GM18907 (cell line): ENCODE measurements around the gene PABPC1L2A.
"Not testable (repeated sequence)": the region's sequence is repeated elsewhere in the genome, so short reads cannot be mapped to it uniquely, and the experiment has no call there.

Source experiments
- ATAC-seq: cut with Tn5 transposase; IDR thresholded peaks from one replicate; pipeline ENCODE4 v1.9.1; 2021; ENCODE audit warnings: mild to moderate bottlenecking, moderate library complexity; ENCODE audit not compliant: unreplicated experiment

The PABPC1L2A gene

GRCh38 chrX:73079024-73079562, at the start of gene PABPC1L2A:
TSS of gene PABPC1L2A (minus strand) at chrX:73079512. CDS start at chrX:73079386, 126 bp downstream.
- ATAC-seq: not testable (repeated sequence)

- ATAC-seq: no peak
These were observed 48.5 kb upstream of the PABPC1L2A start for GRCh38 chrX:73127700-73128241.

GRCh38 chrX:73126240-73126639, 46.9 kb upstream of the PABPC1L2A start:
- ATAC-seq: no peak

DNA sequence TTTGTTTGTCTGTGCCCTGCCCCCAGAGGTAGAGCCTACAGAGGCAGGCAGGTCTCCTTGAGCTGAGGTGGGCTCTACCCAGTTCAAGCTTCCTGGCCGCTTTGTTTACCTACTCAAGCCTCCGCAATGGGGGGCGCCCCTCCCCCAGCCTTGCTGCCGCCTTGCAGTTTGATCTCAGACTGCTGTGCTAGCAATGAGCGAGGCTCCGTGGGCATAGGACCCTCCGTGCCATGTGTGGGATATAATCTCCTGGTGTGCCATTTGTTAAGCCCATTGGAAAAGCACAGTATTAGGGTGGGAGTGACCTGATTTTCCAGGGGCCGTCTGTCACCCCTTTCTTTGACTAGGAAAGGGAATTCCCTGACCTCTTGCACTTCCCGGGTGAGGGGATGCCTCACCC, 20.2 kb upstream of the PABPC1L2A start:
- not testable (repeated sequence) for ATAC-seq

DNA sequence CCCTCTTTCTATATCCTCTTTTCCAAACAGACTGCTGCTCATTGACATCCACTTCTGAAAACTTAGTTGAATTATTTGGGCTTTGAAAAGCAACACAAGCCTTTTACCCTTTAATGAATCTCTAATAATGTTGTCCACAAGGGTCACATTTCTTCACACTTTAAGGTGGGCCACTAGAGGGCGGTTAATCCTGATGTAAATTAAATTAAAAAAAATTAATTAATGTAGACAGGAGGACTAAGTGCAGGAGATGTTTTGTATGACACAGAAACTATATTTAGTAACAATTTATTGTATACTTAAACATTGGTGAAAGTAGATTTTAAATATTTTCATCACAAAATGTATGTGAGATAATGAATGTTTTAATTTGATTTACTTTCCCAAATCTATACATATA, 7.5 kb upstream of the PABPC1L2A start:
- not testable (repeated sequence) for ATAC-seq

DNA sequence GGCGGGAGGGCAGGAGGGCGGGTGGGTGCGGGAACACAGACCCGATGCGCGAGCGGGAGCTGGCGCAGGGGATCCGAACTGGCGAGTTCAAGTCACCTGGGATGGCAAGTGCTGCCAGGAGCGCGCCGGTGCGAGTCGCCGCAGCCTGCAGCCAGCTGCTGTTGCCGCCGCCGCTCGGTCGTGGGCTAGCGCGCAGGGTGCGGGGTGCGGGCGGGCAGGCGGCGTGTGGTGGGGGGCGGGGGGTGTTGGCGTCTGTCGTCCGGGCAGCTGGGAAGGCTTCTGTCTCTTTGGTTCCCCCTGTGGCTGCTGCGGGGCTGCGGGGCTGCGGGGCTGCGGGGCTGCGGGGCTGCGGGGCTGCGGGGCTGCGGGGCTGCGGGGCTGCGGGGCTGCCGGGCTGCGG, 572 bp upstream of the PABPC1L2A start:
- ATAC-seq: not testable (repeated sequence)

DNA sequence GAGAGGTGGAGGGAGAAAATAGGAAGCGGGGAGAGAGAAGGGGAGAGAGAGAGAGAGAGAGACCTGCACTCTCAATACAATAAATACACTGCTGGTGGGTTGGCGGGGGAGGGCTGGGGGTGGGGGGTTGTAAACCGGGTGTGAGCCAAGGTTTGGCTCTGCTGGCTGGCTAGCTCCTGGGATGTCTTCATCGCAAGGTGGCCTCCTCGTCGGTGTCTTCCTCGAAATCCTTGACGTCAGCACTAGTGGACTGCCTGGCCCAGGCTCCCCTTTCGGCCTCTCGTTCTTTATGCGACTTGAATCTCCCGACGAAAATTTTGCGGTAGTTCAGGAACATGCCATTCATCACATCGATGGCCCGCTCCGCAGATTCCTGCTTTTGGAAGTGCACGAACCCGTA, 715 bp downstream of the PABPC1L2A start:
- not testable (repeated sequence) for ATAC-seq

GRCh38 chrX:73076838-73077237, 2.5 kb downstream of the PABPC1L2A start:
- no peak for ATAC-seq

DNA sequence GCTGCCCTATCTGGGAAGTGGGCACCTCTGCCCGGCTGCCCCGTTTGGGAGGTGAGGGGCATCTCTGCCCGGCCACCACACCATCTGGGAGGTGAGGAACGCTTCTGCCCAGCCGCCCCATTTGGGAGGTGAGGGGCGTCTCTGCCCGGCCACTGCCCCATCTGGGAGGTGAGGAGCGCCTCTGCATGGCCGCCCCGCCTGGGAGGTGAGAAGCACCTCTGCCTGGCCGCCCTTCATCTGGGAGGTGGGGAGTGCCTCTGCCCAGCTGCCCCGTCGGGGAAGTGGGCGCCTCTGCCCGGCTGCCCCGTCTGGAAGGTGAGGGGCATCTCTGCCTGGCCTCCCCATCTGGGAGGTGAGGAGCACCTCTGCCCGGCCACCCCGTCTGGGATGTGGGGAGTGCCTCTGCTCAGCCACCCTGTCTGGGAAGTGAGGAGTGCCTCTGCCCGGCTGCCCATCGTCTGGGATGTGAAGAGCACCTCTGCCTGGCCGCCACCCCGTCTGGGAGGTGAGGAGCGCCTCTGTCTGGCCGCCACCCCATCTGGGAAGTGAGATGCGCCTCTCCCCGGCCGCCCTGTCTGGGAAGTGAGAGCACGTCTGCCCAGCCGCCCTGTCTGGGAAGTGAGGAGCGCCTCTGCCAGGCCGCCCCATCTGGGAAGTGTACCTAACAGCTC, 9.8 kb downstream of the PABPC1L2A start:
- ATAC-seq: no peak

DNA sequence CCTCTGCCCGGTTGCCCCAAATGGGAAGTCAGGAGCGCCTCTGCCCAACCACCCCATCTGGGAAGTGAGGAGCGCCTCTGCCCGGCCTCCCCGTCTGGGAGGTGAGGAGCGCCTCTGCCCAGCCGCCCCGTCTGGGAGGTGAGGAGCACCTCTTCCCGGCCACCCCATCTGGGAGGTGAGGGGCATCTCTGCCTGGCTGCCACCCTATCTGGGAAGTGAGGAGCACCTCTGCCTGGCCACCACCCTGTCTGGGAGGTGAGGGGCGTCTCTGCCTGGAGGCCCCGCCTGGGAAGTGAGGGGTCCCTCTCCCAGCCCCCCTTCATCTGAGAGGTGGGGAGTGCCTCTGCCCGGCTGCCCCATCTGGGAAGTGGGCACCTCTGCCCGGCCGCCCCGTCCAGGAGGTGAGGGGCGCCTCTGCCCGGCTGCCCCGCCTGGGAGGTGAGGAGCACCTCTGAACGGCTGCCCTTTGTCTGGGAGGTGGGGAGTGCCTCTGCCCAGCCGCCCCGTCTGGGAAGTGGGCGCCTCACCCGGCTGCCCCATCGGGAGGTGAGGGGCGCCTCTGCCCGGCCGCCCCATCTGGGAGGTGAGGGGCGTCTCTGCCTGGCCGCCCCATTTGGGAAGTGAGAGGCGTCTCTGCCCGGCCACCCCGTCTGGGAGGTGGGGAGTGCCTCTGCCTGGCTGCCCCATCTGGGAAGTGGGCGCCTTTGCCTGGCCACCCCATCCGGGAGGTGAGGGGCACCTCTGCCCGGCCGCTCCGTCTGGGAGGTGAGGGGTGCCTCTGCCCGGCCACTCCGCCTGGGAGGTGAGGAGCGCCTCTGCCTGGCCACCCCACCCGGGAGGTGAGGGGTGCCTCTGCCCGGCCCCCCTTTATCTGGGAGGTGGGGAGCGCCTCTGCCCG, 10.6 kb downstream of the PABPC1L2A start:
- no peak for ATAC-seq

- not testable (repeated sequence) for ATAC-seq
These were observed 11.4 kb downstream of the PABPC1L2A start for GRCh38 chrX:73067761-73068466.

DNA sequence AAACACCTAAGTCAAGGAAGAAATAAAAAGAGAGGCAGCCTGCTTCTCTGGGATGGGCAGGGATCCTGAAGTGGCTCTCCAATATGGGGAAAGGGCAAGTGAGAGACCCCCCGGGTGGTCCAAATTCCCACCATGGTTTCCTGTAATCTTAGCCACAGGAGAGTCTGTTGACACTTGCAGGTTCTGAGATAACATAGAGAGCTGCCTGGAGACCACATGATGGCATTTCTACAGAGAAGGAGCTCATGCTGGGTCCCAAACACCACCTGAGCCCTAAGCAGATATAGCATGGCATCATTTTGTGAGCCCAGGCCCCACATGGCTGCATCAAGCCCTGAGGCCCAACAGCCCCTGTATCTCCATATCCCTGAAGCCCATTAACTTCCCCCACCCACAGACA, 50.4 kb downstream of the PABPC1L2A start:
- ATAC-seq: no peak
